ENCODE results near the gene CNKSR2.

- TF ChIP-seq AR (CRISPR knock-in tag; IDR thresholded peaks at IDR 0.05) (no peak), ETV6 (CRISPR knock-in tag; IDR thresholded peaks at IDR 0.05) (no peak), SMAD3 (CRISPR knock-in tag; IDR thresholded peaks at IDR 0.05; ENCODE audit: borderline replicate concordance) (no peak), USF1 (CRISPR knock-in tag; IDR thresholded peaks at IDR 0.05) (no peak), IRF1 (CRISPR knock-in tag; IDR thresholded peaks at IDR 0.05) (no peak), SP1 (CRISPR knock-in tag; conservative IDR thresholded peaks at IDR 0.05) (no peak), ATF2 (CRISPR knock-in tag; IDR thresholded peaks at IDR 0.05; ENCODE audit: borderline replicate concordance, low read depth) (no peak), NR3C1 (CRISPR knock-in tag; conservative IDR thresholded peaks at IDR 0.05; ENCODE audit: low read depth) (no peak), ZNF416 (CRISPR knock-in tag; IDR thresholded peaks at IDR 0.05) (no peak), CTCF (IDR thresholded peaks at IDR 0.05) (no peak), STAT6 (CRISPR knock-in tag; conservative IDR thresholded peaks at IDR 0.05; ENCODE audit: low read depth) (no peak), ZNF512 (CRISPR knock-in tag; IDR thresholded peaks at IDR 0.05; ENCODE audit: borderline replicate concordance) (no peak), ZBTB43 (CRISPR knock-in tag; IDR thresholded peaks at IDR 0.05) (no peak), FOXK1 (CRISPR knock-in tag; IDR thresholded peaks at IDR 0.05) (no peak)
These were observed 66.7 kb downstream of the CNKSR2 start for GRCh38 chrX:21440911-21441310.

Data from WTC11 (cell line).